BLaER1 treated with 17β-estradiol and CSF1 and Interleukin-3, amounts not matched to agents 10 nM and 100 nM (cell line): ENCODE results near the gene CTDSPL.
"Not testable (repeated sequence)": the region's sequence is repeated elsewhere in the genome, so short reads cannot be mapped to it uniquely, and the experiment has no call there.

Experiments used
- H3K27ac ChIP-seq, 11 experiments: shearing (Covaris generic); formaldehyde crosslinking; 2 replicates each; pipeline ENCODE4 v1.8.1; 2022
- H3K27me3 ChIP-seq, 11 experiments: shearing (Covaris generic); formaldehyde crosslinking; 2 replicates each; pipeline ENCODE4 v1.8.1; 2022
- H3K36me3 ChIP-seq, 11 experiments: shearing (Covaris generic); formaldehyde crosslinking; 2 replicates each; pipeline ENCODE4 v1.8.1; 2022
- H3K4me1 ChIP-seq, 10 experiments: shearing (Covaris generic); formaldehyde crosslinking; 2 replicates each; pipeline ENCODE4 v1.8.1; 2022
- H3K4me2 ChIP-seq, 11 experiments: shearing (Covaris generic); formaldehyde crosslinking; 2 replicates each; pipeline ENCODE4 v1.8.1; 2022
- H3K4me3 ChIP-seq, 10 experiments: shearing (Covaris generic); formaldehyde crosslinking; 2 replicates each; pipeline ENCODE4 v1.8.1; 2022
- H3K9ac ChIP-seq, 11 experiments: shearing (Covaris generic); formaldehyde crosslinking; 2 replicates each; pipeline ENCODE4 v1.8.1; 2022
- H3K9me3 ChIP-seq, 11 experiments: shearing (Covaris generic); formaldehyde crosslinking; replicated peaks in 1 of 11; 2 replicates each; pipeline ENCODE4 v1.8.1; 2022
- H4K20me1 ChIP-seq, 11 experiments: shearing (Covaris generic); formaldehyde crosslinking; 2 replicates each; pipeline ENCODE4 v1.8.1; 2022
- Cebpa-rat ChIP-seq, 11 experiments: shearing (Covaris generic); IDR thresholded peaks; 2 replicates each; pipeline ENCODE4 v1.8.1; 2022

CTDSPL gene

DNA sequence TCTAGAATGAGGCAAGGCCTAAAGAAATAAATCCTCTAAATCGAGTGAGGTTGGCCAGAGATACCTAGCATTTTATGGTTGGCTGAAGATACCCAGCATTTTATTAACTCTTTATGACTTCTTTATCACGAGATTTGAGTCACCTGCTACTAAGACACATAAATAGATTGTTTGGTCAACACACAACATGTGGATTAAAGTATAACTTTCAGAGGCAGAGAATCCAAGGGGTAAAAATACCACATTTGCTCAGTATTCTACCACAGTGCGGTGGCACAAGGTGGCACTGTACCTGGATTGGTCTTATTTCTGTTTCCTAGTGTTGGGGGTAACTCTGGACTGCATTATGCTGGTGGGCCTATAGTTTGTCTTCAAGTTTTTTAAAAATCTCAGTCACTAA lies 102.0 kb downstream of the CTDSPL start:
- Histone ChIP-seq H3K4me1 (peaks cover 0 to 2% (median 0%) of the 10 kb centered on the region in 10 experiments; a peak in 1 of 20 replicates), H3K9ac (no peak overlapping the region), H3K9me3 (no peaks in the 10 kb centered on the region), H4K20me1 (no peaks in the 10 kb centered on the region), H3K27me3 (no peaks in the 10 kb centered on the region), H3K4me3 (no peak overlapping the region), H3K27ac (no peak overlapping the region), H3K4me2 (no peak overlapping the region), H3K36me3 (no peaks in the 10 kb centered on the region)
- TF ChIP-seq Cebpa-rat (IDR thresholded peaks at IDR 0.05): no peak

GRCh38 chr3:37964146-37964545 lies 102.5 kb downstream of the CTDSPL start:
- no peaks in the 10 kb centered on the region for H3K36me3 ChIP-seq
- H3K4me2 ChIP-seq: no peak overlapping the region

GRCh38 chr3:37964716-37965115 lies 103.0 kb downstream of the CTDSPL start:
- H3K4me2 ChIP-seq: no peak overlapping the region
- TF ChIP-seq Cebpa-rat (IDR thresholded peaks at IDR 0.05): no peak
- H3K4me1 ChIP-seq: peaks cover 7 to 13% (median 8%) of the 10 kb centered on the region in 10 experiments; a peak in 17 of 20 replicates
- H3K4me3 ChIP-seq: no peak overlapping the region
- H3K36me3 ChIP-seq: no peaks in the 10 kb centered on the region
- no peak overlapping the region for H3K9ac ChIP-seq
- no peaks in the 10 kb centered on the region for H4K20me1 ChIP-seq
- H3K27me3 ChIP-seq: no peaks in the 10 kb centered on the region
- H3K9me3 ChIP-seq: no peaks in the 10 kb centered on the region
- H3K27ac ChIP-seq: no peak overlapping the region

More at GRCh38 chr3:37964146-37964545, 102.5 kb downstream of the CTDSPL start:
- Histone ChIP-seq H3K4me3 (no peak overlapping the region), H4K20me1 (no peaks in the 10 kb centered on the region), H3K9ac (no peak overlapping the region), H3K27me3 (no peaks in the 10 kb centered on the region), H3K27ac (no peak overlapping the region), H3K4me1 (peaks cover under 1 to 7% (median 3%) of the 10 kb centered on the region in 10 experiments; a peak in 17 of 20 replicates), H3K9me3 (no peaks in the 10 kb centered on the region)
- TF ChIP-seq Cebpa-rat (IDR thresholded peaks at IDR 0.05): no peak

DNA sequence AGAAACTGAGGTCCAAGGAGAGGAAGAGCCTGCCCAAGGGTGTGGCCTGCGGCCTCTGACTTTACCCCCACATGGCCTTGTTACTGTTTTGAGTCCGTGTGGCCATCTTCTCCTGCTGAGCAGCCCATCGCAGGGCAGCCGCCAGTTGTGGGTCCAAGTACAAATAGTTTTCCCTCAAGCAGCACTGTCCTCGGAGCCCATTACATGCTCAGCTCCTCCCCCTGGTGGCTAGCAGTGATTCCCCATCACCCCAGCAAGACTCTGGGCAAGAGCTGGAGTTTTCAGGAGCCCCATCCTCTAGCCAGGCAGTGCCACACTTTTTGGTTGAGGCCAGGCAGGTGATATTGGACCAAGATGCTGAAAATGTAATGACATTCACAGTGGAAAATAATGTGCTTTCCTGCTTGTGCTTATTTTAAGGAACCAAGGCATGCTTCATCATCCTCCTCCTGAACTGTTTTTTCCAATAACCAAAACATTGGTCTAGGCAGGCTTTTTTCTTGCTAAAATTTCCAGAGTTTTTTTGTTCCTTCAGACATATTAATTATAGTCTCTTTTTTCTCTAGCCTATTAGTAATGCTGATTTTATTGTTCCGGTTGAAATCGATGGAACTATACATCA lies 105.7 kb downstream of the CTDSPL start:
- Histone ChIP-seq H3K4me2 (no peak overlapping the region), H3K9ac (no peak overlapping the region), H3K36me3 (no peaks in the 10 kb centered on the region), H3K9me3 (no peaks in the 10 kb centered on the region), H4K20me1 (no peaks in the 10 kb centered on the region), H3K27ac (no peak overlapping the region), H3K4me1 (peaks cover 9 to 19% (median 14%) of the 10 kb centered on the region in 10 experiments; a peak in 17 of 20 replicates), H3K27me3 (no peaks in the 10 kb centered on the region), H3K4me3 (no peak overlapping the region)
- no peak for TF ChIP-seq Cebpa-rat (IDR thresholded peaks at IDR 0.05)

- H3K4me3 ChIP-seq: no peak overlapping the region
- H3K36me3 ChIP-seq: no peaks in the 10 kb centered on the region
- H4K20me1 ChIP-seq: no peaks in the 10 kb centered on the region
- no peak overlapping the region for H3K9ac ChIP-seq
- H3K27me3 ChIP-seq: no peaks in the 10 kb centered on the region
- H3K27ac ChIP-seq: no peak overlapping the region
- H3K4me2 ChIP-seq: no peak overlapping the region
- peaks cover 9 to 19% (median 14%) of the 10 kb centered on the region in 10 experiments; a peak in 17 of 20 replicates for H3K4me1 ChIP-seq
- no peak for TF ChIP-seq Cebpa-rat (IDR thresholded peaks at IDR 0.05)
- H3K9me3 ChIP-seq: no peaks in the 10 kb centered on the region
Observed at GRCh38 chr3:37968199-37968598, 106.5 kb downstream of the CTDSPL start.

- Histone ChIP-seq H3K4me2 (peak overlapping the region in 10 of 11 experiments; percentile 8 to 58 (median 26); a peak in 13 of 22 replicates), H3K36me3 (no peaks in the 10 kb centered on the region), H3K4me3 (no peak overlapping the region), H3K27me3 (no peaks in the 10 kb centered on the region), H3K27ac (no peak overlapping the region), H3K9ac (no peak overlapping the region), H3K4me1 (peaks cover 9 to 19% (median 14%) of the 10 kb centered on the region in 10 experiments; a peak in 17 of 20 replicates), H3K9me3 (no peaks in the 10 kb centered on the region), H4K20me1 (no peaks in the 10 kb centered on the region)
- no peak for TF ChIP-seq Cebpa-rat (IDR thresholded peaks at IDR 0.05)
Observed at GRCh38 chr3:37968813-37969595, 107.3 kb downstream of the CTDSPL start.

- Histone ChIP-seq H3K4me2 (peak overlapping the region in 10 of 11 experiments; percentile 8 to 58 (median 26); a peak in 13 of 22 replicates), H3K4me3 (no peak overlapping the region), H3K27ac (no peak overlapping the region), H3K9me3 (no peaks in the 10 kb centered on the region), H3K4me1 (peaks cover 9 to 19% (median 14%) of the 10 kb centered on the region in 10 experiments; a peak in 17 of 20 replicates), H3K9ac (0 out of 22 replicates have a peak overlapping the region, but pooled peaks of 1 of the 11 experiments have one; percentile 6), H3K36me3 (no peaks in the 10 kb centered on the region), H3K27me3 (no peaks in the 10 kb centered on the region), H4K20me1 (no peaks in the 10 kb centered on the region)
- no peak for TF ChIP-seq Cebpa-rat (IDR thresholded peaks at IDR 0.05)
Observed at GRCh38 chr3:37969596-37970100, 108.0 kb downstream of the CTDSPL start.

DNA sequence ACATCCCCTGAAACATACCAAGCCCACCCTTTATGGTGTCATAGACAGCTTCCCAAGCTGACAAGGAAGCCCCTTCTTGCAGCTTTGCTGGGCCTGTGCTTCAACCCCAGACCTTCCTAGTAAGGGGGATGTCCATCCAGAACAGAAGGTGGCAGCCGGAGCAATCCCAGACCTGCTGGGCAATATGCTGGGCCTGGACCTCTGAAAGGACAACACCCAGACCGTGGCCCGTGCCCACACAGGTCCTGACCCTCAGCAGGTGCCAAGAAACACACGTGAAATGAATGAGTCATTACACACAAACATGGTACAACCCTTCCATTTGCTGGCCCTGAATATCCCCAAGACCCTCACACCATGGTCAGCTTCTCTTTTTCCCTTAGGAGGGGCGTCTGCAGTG lies 109.1 kb downstream of the CTDSPL start:
- no peak for TF ChIP-seq Cebpa-rat (IDR thresholded peaks at IDR 0.05)
- H3K27me3 ChIP-seq: no peaks in the 10 kb centered on the region
- H3K9ac ChIP-seq: no peak overlapping the region
- H3K4me2 ChIP-seq: no peak overlapping the region; a peak in 1 of 22 replicates
- H3K36me3 ChIP-seq: peaks cover 0 to 4% (median 2%) of the 10 kb centered on the region in 11 experiments; a peak in 7 of 22 replicates
- no peak overlapping the region for H3K4me3 ChIP-seq
- no peaks in the 10 kb centered on the region for H3K9me3 ChIP-seq
- H3K27ac ChIP-seq: no peak overlapping the region
- H3K4me1 ChIP-seq: peaks cover 9 to 24% (median 17%) of the 10 kb centered on the region in 10 experiments; a peak in 17 of 20 replicates
- no peaks in the 10 kb centered on the region for H4K20me1 ChIP-seq

GRCh38 chr3:37971467-37971866 lies 109.8 kb downstream of the CTDSPL start:
- no peak for TF ChIP-seq Cebpa-rat (IDR thresholded peaks at IDR 0.05)
- peaks cover 9 to 24% (median 17%) of the 10 kb centered on the region in 10 experiments; a peak in 17 of 20 replicates for H3K4me1 ChIP-seq
- H3K27me3 ChIP-seq: no peaks in the 10 kb centered on the region
- H3K36me3 ChIP-seq: peaks cover 0 to 10% (median 8%) of the 10 kb centered on the region in 11 experiments; a peak in 11 of 22 replicates
- H3K9ac ChIP-seq: no peak overlapping the region
- H3K27ac ChIP-seq: no peak overlapping the region
- no peaks in the 10 kb centered on the region for H3K9me3 ChIP-seq
- H3K4me3 ChIP-seq: no peak overlapping the region
- H4K20me1 ChIP-seq: no peaks in the 10 kb centered on the region
- H3K4me2 ChIP-seq: no peak overlapping the region

DNA sequence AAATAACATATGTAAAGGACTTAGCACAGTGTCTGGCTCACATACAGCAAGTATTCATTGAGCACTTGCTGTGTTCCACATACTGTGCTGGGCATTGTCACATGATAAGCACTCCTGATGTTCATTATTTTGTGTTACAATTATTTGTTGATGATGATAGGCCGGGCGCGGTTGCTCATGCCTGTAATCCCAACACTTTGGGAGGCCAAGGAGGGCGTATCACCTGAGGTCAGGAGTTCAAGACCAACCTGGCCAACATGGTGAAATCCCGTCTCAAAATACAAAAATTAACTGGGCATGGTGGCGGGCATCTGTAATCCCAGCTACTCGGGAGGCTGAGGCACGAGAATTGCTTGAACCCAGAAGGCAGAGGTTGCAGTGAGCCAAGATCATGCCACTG lies 110.4 kb downstream of the CTDSPL start:
- Histone ChIP-seq H3K36me3 (peaks cover 0 to 13% (median 9%) of the 10 kb centered on the region in 11 experiments; a peak in 11 of 22 replicates), H3K4me1 (peaks cover 9 to 24% (median 17%) of the 10 kb centered on the region in 10 experiments; a peak in 17 of 20 replicates)
- H3K9me3 ChIP-seq, H4K20me1 ChIP-seq, H3K27ac ChIP-seq, H3K4me3 ChIP-seq, H3K9ac ChIP-seq, H3K4me2 ChIP-seq, H3K27me3 ChIP-seq: not testable (repeated sequence)
